ENCODE data around the gene TCEAL2.

DNA sequence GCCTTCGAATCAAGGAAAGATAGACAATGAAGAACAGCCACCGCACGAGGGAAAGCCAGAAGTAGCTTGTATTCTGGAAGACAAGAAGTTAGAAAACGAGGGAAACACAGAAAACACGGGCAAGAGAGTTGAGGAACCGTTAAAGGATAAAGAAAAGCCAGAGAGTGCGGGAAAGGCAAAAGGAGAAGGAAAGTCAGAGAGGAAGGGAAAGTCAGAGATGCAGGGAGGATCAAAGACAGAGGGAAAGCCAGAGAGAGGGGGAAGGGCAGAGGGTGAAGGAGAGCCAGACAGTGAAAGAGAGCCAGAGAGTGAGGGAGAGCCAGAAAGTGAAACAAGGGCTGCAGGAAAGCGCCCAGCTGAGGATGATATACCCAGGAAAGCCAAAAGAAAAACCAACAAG, 1.4 kb downstream of the TCEAL2 start:
- TF ChIP-seq, protein P1, sequence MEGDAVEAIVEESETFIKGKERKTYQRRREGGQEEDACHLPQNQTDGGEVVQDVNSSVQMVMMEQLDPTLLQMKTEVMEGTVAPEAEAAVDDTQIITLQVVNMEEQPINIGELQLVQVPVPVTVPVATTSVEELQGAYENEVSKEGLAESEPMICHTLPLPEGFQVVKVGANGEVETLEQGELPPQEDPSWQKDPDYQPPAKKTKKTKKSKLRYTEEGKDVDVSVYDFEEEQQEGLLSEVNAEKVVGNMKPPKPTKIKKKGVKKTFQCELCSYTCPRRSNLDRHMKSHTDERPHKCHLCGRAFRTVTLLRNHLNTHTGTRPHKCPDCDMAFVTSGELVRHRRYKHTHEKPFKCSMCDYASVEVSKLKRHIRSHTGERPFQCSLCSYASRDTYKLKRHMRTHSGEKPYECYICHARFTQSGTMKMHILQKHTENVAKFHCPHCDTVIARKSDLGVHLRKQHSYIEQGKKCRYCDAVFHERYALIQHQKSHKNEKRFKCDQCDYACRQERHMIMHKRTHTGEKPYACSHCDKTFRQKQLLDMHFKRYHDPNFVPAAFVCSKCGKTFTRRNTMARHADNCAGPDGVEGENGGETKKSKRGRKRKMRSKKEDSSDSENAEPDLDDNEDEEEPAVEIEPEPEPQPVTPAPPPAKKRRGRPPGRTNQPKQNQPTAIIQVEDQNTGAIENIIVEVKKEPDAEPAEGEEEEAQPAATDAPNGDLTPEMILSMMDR (conservative IDR thresholded peaks at IDR 0.05; ENCODE audit: low read depth, low read length), result no peak
- no peak for TF ChIP-seq EZH2 (IDR thresholded peaks at IDR 0.05; ENCODE audit: borderline replicate concordance, low read depth, low read length, poor library complexity, severe bottlenecking)
